NCI-H510A treated with DMSO at 0.1 percent for 48 hours (cell line): ENCODE measurements around the gene ALG14.

Source experiments
- DNase-seq: peaks from one replicate; lab custom pipeline; 2025; lab: John Stamatoyannopoulos, UW

Gene ALG14

GRCh38 chr1:94980582-94981574 lies 91.9 kb downstream of the ALG14 start:
- no peak for DNase-seq

GRCh38 chr1:94979656-94980581 lies 92.8 kb downstream of the ALG14 start:
- DNase-seq, result no peak

GRCh38 chr1:94979131-94979530 lies 93.6 kb downstream of the ALG14 start:
- no peak for DNase-seq

GRCh38 chr1:94978401-94978800 lies 94.3 kb downstream of the ALG14 start:
- no peak for DNase-seq

- DNase-seq, result no peak
These were observed 95.7 kb downstream of the ALG14 start for GRCh38 chr1:94976971-94977548.

- no peak for DNase-seq
These were observed 97.9 kb downstream of the ALG14 start for GRCh38 chr1:94974824-94975223.

- no peak for DNase-seq
These were observed 98.5 kb downstream of the ALG14 start for GRCh38 chr1:94974241-94974640.

- DNase-seq, result no peak
These were observed 99.3 kb downstream of the ALG14 start for GRCh38 chr1:94973309-94973922.

- no peak for DNase-seq
These were observed 101.2 kb downstream of the ALG14 start for GRCh38 chr1:94971491-94971924.

- no peak for DNase-seq
These were observed 102.0 kb downstream of the ALG14 start for GRCh38 chr1:94970783-94971182.

- no peak for DNase-seq
These were observed 103.6 kb downstream of the ALG14 start for GRCh38 chr1:94969137-94969536.

GRCh38 chr1:94966033-94966432 lies 106.7 kb downstream of the ALG14 start:
- no peak for DNase-seq

GRCh38 chr1:94963864-94964263 lies 108.9 kb downstream of the ALG14 start:
- DNase-seq, result no peak

GRCh38 chr1:94962409-94963265 lies 110.1 kb downstream of the ALG14 start:
- no peak for DNase-seq

GRCh38 chr1:94961988-94962387 lies 110.8 kb downstream of the ALG14 start:
- no peak for DNase-seq

GRCh38 chr1:94961582-94961981 lies 111.2 kb downstream of the ALG14 start:
- no peak for DNase-seq

- DNase-seq, result no peak
These were observed 114.7 kb downstream of the ALG14 start for GRCh38 chr1:94958081-94958480.

GRCh38 chr1:94955767-94956632 lies 116.8 kb downstream of the ALG14 start:
- no peak for DNase-seq

GRCh38 chr1:94954263-94955220 lies 118.2 kb downstream of the ALG14 start:
- no peak for DNase-seq
